ENCODE results near the gene GLDN.

Gene GLDN

DNA sequence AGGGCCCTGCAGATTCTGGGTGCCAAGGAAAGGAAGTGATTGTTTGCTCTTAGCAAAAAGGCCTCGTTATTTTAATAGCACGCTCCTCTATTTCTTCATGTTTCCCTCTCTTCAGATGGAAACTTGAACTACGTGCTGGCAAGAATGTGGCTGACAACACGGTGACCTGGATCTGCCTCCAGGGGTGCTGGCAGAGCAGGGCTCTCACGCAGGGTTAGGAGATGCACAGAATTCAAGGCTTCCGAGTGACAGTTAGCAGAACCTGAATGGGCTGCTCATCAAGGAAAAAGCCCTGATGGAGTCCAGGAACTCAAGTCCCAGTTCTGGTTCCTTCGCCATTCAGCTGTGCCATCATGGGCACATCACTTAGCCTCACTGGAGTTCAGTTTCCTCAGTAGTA lies 25.7 kb upstream of the GLDN start:
- Mint-ChIP-seq H3K9me3 (ENCODE audit: low read depth) (no peaks in the 10 kb centered on the region), H3K4me3 (no peak overlapping the region), H3K36me3 (no peaks in the 10 kb centered on the region), H3K4me1 (ENCODE audit: low read depth) (no peaks in the 10 kb centered on the region), H3K27ac (no peak overlapping the region), H3K27me3 (peaks cover 3% of the 10 kb centered on the region)

DNA sequence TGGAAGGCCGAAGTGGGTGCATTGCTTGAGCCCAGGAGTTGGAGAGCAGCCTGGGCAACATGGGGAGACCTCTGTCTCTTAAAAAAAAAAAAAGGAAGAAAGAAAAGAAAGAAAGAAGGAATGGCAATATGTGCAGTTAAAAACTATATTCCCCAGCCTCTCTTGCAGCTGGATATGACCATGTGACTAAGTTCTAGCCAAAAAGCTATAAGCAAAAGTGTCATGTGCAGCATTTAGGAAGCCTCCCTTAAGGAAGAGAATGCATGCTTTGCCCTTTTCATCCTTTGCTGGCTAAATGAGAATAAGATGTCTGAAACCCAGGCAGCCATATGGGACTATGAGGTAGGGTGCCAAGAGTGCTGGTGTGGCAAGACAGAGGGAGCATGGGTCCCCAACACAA lies 24.8 kb upstream of the GLDN start:
- Mint-ChIP-seq H3K4me3 (no peak overlapping the region), H3K4me1 (ENCODE audit: low read depth) (no peaks in the 10 kb centered on the region), H3K27ac (no peak overlapping the region), H3K36me3 (no peaks in the 10 kb centered on the region), H3K27me3 (peaks cover 3% of the 10 kb centered on the region), H3K9me3 (ENCODE audit: low read depth) (no peaks in the 10 kb centered on the region)

GRCh38 chr15:51318382-51319150 lies 22.9 kb upstream of the GLDN start:
- Mint-ChIP-seq H3K27ac (no peak overlapping the region), H3K4me1 (ENCODE audit: low read depth) (no peaks in the 10 kb centered on the region), H3K4me3 (no peak overlapping the region), H3K9me3 (ENCODE audit: low read depth) (no peaks in the 10 kb centered on the region), H3K27me3 (peaks cover 3% of the 10 kb centered on the region), H3K36me3 (no peaks in the 10 kb centered on the region)

GRCh38 chr15:51319539-51319938 lies 21.9 kb upstream of the GLDN start:
- H3K36me3 Mint-ChIP-seq = no peaks in the 10 kb centered on the region
- no peaks in the 10 kb centered on the region for H3K4me1 Mint-ChIP-seq (ENCODE audit: low read depth)
- H3K27ac Mint-ChIP-seq = no peak overlapping the region
- H3K9me3 Mint-ChIP-seq (ENCODE audit: low read depth) = no peaks in the 10 kb centered on the region
- H3K4me3 Mint-ChIP-seq = no peak overlapping the region
- H3K27me3 Mint-ChIP-seq = peaks cover 3% of the 10 kb centered on the region

- Mint-ChIP-seq H3K27me3 (peaks cover 3% of the 10 kb centered on the region), H3K9me3 (ENCODE audit: low read depth) (no peaks in the 10 kb centered on the region), H3K27ac (no peak overlapping the region), H3K4me1 (ENCODE audit: low read depth) (no peaks in the 10 kb centered on the region), H3K4me3 (no peak overlapping the region), H3K36me3 (no peaks in the 10 kb centered on the region)
Measured at GRCh38 chr15:51320843-51321242, 20.6 kb upstream of the GLDN start.

DNA sequence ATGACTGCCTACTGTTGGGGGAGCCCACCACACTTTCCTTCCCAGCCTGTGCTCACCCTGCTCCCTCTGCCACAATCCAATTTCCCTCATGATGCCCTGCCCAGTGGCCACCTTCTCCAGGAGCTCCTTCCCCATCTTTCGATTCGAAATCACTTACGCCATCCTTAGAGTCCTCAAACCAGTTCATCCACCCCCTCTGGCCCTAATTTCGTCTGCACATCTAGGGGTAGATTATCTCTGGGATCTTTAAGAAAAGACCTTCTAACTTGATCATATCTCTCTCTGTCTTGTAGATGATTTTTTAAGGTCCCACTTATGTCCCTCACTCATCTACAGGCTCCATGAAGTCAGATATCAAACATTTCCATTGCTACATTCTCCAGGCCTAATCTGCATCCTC lies 20.1 kb upstream of the GLDN start:
- no peak overlapping the region for H3K4me3 Mint-ChIP-seq
- no peaks in the 10 kb centered on the region for H3K9me3 Mint-ChIP-seq (ENCODE audit: low read depth)
- H3K27me3 Mint-ChIP-seq = peaks cover 3% of the 10 kb centered on the region
- no peak overlapping the region for H3K27ac Mint-ChIP-seq
- H3K4me1 Mint-ChIP-seq (ENCODE audit: low read depth) = no peaks in the 10 kb centered on the region
- no peaks in the 10 kb centered on the region for H3K36me3 Mint-ChIP-seq

DNA sequence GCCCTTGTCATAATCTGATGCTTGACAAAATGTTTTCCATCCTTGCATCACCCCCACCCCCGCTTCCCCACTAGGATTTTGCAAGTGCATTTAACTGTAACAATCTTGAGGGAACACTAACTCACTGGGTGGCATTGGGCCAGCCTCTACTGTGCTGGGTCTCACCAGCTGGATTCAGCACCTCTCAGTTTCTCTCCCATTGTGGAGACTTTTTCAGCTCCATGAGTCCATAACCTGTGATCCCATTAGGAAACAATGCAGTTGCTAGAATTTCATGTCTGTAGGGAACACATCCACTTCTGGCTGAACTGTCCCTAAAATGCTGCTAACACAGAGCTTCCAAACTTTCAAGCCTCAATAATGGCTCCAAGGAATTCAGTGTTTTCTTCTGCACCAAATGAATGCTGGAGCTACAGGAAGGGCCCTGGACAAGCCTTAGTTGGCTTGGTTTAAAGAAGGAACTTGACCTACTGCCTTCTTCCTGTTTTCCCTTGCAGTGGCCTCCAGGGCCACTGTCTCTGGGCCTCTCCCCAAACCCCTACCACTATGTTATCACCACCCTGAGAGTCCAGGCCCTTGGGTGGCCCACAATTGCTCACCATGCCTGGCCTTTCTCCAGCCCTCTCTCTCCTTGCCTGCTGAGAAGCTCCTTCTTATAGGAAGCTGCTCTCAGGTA lies 18.7 kb upstream of the GLDN start:
- no peaks in the 10 kb centered on the region for H3K4me1 Mint-ChIP-seq (ENCODE audit: low read depth)
- H3K27ac Mint-ChIP-seq = no peak overlapping the region
- H3K36me3 Mint-ChIP-seq = no peaks in the 10 kb centered on the region
- no peak overlapping the region for H3K4me3 Mint-ChIP-seq
- peaks cover 3% of the 10 kb centered on the region for H3K27me3 Mint-ChIP-seq
- no peaks in the 10 kb centered on the region for H3K9me3 Mint-ChIP-seq (ENCODE audit: low read depth)

DNA sequence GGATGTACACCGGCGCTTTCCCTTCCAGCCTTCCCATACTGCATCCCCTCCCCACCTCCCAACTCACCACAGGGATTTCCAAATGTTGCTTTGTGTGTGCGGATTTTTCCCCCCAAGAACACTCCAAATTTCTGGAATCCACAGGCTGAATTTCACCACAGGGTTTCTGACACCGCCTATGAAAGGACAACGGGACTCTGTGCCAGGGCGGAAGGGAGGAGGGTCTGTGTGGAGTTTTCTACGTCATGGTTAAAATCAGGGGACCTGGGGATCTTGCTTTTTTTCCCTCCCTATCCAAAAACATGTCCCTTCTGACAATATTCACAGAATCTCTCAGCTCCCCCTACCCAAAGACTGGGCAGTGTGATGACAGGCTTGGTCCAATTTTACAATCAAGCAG lies 17.7 kb upstream of the GLDN start:
- H3K4me3 Mint-ChIP-seq = no peak overlapping the region
- no peaks in the 10 kb centered on the region for H3K4me1 Mint-ChIP-seq (ENCODE audit: low read depth)
- H3K9me3 Mint-ChIP-seq (ENCODE audit: low read depth) = no peaks in the 10 kb centered on the region
- peaks cover 3% of the 10 kb centered on the region for H3K27me3 Mint-ChIP-seq
- no peak overlapping the region for H3K27ac Mint-ChIP-seq
- H3K36me3 Mint-ChIP-seq = no peaks in the 10 kb centered on the region

DNA sequence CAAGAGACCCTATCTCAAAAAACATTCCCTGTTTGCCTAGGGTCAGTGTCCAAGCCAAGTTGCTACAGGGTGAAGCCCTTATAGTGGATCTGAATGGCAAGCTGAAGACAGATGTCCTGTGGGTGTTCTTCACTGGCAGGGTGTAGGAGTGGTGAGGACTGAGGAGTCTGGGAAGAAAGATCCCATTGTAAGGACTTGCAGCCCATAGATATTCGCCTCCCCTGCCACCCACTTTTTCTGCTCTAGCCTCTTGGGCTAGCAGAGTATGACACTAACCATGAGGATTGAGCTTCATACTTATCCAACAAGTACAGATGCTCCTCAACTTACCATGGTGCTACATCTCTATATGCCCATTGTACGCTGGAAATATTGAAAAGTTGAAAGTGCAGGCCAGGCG lies 16.3 kb upstream of the GLDN start:
- Mint-ChIP-seq H3K4me1 (ENCODE audit: low read depth) (no peaks in the 10 kb centered on the region), H3K9me3 (ENCODE audit: low read depth) (no peaks in the 10 kb centered on the region), H3K27ac (no peak overlapping the region), H3K4me3 (no peak overlapping the region), H3K36me3 (no peaks in the 10 kb centered on the region), H3K27me3 (no peaks in the 10 kb centered on the region)

DNA sequence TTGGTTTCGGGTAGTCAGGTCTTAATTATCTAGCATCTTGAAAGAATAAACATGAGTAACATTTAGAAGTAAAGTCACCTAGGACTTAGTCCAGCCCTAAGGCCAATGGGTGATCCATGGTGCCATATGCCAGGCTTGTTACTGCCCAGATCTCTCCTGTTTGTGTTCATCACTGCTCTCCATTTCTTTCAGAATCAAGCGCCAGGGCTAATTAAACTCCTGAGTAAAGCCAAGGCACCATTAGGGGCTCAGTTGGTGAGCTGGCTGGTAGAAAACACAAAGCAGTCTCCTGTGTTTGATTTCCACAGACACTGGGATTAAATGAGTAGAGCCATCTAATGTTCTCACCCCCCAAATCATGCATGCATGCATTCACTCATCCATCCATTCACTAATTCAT lies 14.4 kb upstream of the GLDN start:
- H3K36me3 Mint-ChIP-seq = no peaks in the 10 kb centered on the region
- H3K4me3 Mint-ChIP-seq = no peak overlapping the region
- H3K4me1 Mint-ChIP-seq (ENCODE audit: low read depth) = no peaks in the 10 kb centered on the region
- no peaks in the 10 kb centered on the region for H3K9me3 Mint-ChIP-seq (ENCODE audit: low read depth)
- no peak overlapping the region for H3K27ac Mint-ChIP-seq
- H3K27me3 Mint-ChIP-seq = no peaks in the 10 kb centered on the region

GRCh38 chr15:51328926-51329325 lies 12.5 kb upstream of the GLDN start:
- no peaks in the 10 kb centered on the region for H3K27me3 Mint-ChIP-seq
- no peak overlapping the region for H3K27ac Mint-ChIP-seq
- no peak overlapping the region for H3K4me3 Mint-ChIP-seq
- H3K4me1 Mint-ChIP-seq (ENCODE audit: low read depth) = no peaks in the 10 kb centered on the region
- H3K36me3 Mint-ChIP-seq = no peaks in the 10 kb centered on the region
- no peaks in the 10 kb centered on the region for H3K9me3 Mint-ChIP-seq (ENCODE audit: low read depth)

DNA sequence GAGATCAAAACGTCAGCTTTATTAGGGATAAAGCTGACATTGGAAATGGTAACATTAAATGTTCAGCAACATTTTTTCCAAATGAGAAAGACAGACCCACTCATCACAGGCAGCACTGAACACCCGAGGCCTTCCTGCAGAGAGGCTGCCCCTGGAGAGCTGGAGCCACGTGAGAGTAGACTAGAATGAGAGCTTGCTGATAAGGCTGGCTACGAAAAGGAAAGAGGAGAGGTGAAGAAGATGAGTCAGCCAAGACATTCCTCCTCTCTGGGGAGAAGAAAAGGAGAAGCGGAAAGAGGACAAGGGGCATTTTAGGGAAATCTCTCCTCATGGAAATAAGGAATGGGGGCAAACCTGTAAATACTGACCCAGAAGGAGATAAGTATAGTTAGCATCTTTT lies 10.3 kb upstream of the GLDN start:
- no peaks in the 10 kb centered on the region for H3K27me3 Mint-ChIP-seq
- H3K4me3 Mint-ChIP-seq = no peak overlapping the region
- H3K27ac Mint-ChIP-seq = no peak overlapping the region
- H3K9me3 Mint-ChIP-seq (ENCODE audit: low read depth) = no peaks in the 10 kb centered on the region
- H3K4me1 Mint-ChIP-seq (ENCODE audit: low read depth) = no peaks in the 10 kb centered on the region
- H3K36me3 Mint-ChIP-seq = no peaks in the 10 kb centered on the region

- Mint-ChIP-seq H3K27ac (no peak overlapping the region), H3K36me3 (no peaks in the 10 kb centered on the region), H3K4me1 (ENCODE audit: low read depth) (no peaks in the 10 kb centered on the region), H3K4me3 (no peak overlapping the region), H3K27me3 (no peaks in the 10 kb centered on the region), H3K9me3 (ENCODE audit: low read depth) (no peaks in the 10 kb centered on the region)
Measured at GRCh38 chr15:51332206-51333147, 9.0 kb upstream of the GLDN start.

- Mint-ChIP-seq H3K27me3 (no peaks in the 10 kb centered on the region), H3K9me3 (ENCODE audit: low read depth) (no peaks in the 10 kb centered on the region), H3K36me3 (no peaks in the 10 kb centered on the region), H3K4me3 (no peak overlapping the region), H3K27ac (no peak overlapping the region), H3K4me1 (ENCODE audit: low read depth) (no peaks in the 10 kb centered on the region)
Measured at GRCh38 chr15:51333571-51333970, 7.9 kb upstream of the GLDN start.

- Mint-ChIP-seq H3K4me1 (ENCODE audit: low read depth) (no peaks in the 10 kb centered on the region), H3K36me3 (no peaks in the 10 kb centered on the region), H3K4me3 (no peak overlapping the region), H3K9me3 (ENCODE audit: low read depth) (no peaks in the 10 kb centered on the region), H3K27ac (no peak overlapping the region), H3K27me3 (no peaks in the 10 kb centered on the region)
Measured at GRCh38 chr15:51334011-51334451, 7.4 kb upstream of the GLDN start.

All from activated naive CD8-positive, alpha-beta T cell (primary cell).